GM18526 (cell line): ENCODE measurements around the gene CD9.

ENCODE experiments used
- POLR2A ChIP-seq: IDR thresholded peaks from 3 replicates; pipeline ENCODE4 v1.6.1; 2011; ENCODE audit not compliant: insufficient read length; ENCODE audit errors: extremely low read depth

CD9 gene

GRCh38 chr12:6193853-6194815 is 6.1 kb upstream of the CD9 start:
- TF ChIP-seq POLR2A: no peak

DNA sequence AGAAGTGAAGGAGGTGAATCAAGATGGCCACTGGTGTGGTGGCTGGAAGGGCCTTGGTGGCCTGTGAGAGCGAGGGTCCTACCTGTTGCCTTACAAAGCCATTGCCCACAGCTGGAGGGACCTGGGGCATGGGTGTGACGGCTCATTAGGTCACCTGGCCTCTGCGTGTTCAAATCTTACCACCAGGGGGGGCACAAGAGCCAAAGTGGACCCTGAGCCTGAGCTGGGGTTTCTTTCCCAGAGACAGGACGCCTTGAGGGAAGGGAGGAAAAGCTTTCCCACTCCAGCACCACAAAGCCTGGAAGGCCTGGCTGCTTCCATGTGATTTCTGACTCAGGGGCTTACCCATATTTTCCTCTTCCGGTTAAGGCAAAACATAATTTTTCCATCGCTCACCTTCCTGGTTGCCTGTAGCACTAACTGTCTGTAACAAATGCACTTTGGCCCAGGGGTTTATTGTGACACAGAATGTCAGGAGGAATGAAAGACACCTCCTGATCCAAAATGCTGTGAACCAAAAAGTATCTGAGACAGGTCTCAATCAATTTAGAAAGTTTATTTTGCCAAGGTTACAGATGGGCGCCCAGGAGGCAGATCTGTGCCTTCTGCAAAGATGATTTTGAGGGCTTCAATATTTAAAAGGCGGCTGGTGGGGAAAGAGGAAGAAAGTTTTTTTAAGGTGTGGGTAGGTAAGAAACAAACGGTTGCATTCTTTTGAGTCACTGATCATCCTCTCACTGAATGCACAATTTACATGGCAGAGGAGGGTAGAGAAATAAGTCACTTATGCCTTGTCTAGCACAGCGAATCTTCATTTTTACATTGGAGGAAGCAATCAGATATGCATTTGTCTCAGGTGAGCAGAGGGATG is 4.3 kb upstream of the CD9 start:
- TF ChIP-seq POLR2A: no peak

DNA sequence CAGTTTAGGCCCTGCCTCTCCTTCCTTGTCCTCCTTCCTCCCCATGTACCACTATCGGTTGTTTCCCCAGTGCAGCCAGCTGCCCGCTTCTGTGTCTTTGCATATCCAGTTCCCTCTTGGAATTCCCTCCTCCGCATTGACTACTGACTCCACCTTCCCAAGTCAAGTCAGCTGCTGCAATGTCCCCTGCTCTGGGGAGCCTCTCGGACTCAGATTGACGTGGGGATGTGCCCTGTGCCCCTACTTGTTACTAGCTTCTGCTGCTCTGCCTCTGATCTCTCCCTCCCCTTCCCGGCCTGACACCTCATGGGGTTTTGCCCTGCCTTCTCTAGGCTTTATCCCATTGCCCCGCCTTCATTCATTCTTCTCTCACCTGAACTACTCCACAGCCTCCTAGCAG is 2.1 kb upstream of the CD9 start:
- no peak for TF ChIP-seq POLR2A

- no peak for TF ChIP-seq POLR2A
These were observed 1.6 kb upstream of the CD9 start for GRCh38 chr12:6198556-6198955.

GRCh38 chr12:6198985-6199530 is 1.1 kb upstream of the CD9 start:
- TF ChIP-seq POLR2A: no peak

DNA sequence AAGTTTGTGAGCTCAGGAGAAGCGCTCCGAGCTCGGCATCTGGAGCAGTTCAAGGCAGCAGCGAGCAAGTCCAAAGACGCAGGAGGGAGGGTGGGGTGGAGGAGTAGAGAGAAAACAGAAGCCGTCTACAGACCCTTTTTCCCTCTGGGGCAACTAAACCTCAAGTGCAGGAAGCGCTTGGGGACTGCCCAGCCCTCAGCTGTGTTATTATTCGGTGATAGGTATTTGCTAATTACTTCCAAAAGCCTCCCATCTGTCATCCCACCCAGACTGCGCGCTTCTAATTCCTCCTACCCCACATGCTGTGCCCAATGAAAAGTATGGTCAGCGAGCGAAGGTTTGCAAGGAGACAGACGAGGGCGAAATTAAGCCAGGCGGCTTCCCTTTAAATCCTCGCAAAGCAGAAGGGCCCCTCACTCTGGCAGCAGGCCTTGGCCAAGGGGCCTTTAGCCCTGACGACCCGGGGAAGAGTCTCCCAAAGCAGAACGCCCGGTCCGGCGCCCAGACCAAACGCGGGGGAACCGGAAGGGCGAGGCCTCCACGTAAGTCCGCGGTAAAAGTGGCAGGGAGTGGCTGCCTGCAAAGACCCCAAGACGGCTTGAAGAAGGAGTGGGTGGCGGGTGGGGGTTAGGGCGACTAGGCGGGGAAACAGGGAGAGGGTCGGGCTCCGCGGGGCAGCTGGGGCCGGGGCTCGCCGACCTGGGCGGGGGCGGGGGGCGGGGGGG is 507 bp upstream of the CD9 start:
- TF ChIP-seq POLR2A: no peak

DNA sequence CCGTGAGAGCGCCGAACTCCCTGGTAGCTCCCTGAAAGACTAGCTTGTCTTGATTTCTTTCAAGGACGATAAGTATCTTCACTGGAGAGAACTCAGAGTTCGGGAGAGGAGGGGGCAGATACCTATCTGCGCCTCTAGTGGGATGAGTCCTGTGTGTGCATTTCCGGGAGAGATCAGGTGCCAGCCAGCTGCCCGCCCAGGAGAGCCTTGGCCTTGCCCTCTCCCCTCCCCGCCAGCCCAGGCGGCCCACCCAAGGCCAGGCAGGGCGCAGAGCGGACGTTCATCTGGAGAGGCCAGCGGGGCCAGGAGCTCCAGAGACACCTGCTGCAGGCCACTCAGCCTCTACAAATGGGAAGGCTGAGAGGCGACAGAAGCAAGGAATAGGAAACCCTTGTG is 1.0 kb downstream of the CD9 start:
- TF ChIP-seq POLR2A: no peak

DNA sequence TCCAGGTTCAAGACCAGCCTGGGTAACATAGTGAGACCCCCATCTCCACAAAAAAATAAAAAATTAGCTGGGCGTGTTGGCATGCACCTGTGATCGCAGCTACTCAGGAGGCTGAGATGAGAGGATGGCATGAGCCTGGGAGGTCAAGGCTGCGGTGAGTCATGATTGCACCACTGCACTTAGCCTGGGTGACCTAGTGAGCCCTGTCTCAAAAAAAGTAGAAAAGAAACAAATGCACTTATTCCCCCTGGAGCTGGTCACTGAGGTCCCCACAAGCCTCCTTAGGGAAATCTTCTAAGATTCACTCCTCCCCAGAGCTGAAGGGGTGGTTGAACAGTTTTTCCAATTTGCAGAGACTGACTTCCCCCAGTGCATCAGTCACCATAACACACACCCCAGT is 1.6 kb downstream of the CD9 start:
- no peak for TF ChIP-seq POLR2A

DNA sequence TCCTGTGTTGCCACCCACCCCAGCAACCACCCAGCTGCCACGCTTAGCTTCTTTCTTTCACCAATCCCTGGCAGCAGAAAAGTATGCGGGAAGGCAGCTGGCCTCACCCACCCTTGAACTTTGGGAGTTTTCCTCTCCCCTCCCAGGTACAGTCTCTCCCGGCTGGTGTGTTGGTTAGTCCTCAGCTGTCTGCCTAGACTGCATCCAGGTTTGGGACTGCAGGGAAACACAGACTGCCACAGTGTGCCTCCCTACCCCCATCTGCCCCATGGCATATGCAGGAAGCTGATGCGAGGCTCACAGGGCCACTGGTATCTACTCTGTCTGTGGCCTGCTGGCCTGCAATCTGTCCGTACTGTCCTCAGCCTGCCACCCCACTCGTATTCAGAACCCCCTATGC is 2.1 kb downstream of the CD9 start:
- TF ChIP-seq POLR2A: no peak

DNA sequence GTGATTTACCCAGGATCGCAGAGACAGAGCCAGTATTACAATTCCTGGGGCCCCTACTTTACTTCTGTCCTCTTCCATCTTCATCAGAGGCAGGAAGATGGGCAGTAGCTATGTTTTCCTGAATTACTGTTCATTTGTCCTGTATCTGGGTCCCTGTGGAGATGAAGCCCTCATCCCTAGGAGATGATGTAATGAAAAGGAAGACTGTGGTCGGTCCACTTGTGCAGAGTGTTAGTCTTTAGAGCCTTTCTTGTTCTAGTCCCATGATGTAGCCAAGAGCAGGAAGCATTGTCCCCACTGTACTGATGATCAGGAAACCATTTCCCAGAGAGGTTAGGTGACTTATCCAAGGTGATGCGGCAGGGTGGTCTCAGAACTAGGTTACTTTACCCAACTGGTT is 2.6 kb downstream of the CD9 start:
- no peak for TF ChIP-seq POLR2A

DNA sequence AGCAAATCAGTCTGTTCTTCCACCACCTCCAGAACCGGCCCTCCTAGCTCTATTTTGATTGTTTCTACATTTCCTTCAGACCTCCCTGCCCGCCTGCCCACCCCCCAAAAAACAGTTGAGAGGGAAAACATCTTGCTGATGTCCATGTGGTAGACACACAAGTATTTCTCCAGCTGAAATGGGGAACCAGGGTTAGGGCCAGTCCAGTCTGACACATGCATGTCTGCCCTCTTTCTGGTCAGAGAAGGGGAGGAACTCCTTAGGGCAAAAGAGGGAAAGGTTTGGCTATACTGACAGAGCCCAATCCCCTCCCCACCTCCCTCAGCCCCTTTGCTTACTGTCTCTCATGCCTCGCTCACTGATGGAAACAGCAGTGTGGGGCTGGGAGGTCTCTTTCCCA is 3.4 kb downstream of the CD9 start:
- TF ChIP-seq POLR2A: no peak

- TF ChIP-seq POLR2A: no peak
These were observed 4.4 kb downstream of the CD9 start for GRCh38 chr12:6204533-6205143.

DNA sequence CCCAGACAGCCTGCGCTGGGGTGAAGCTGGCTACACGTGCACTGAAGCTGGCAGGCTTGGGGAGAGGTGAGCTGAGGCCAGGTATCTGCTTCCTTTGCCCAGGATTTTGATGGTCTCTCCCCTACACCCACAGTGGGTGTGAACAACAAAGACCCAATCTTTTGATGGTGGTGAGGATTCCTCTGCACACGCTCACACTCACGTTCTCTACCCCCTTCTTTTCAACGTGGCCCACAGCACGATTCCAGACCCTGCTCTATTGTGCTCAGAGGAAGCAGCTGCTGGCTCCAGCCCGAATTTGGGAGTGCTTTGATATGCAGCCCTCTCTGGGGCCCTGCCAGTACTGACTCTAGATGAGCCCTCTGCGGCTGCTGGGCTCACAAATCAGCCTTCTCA is 4.9 kb downstream of the CD9 start:
- no peak for TF ChIP-seq POLR2A

DNA sequence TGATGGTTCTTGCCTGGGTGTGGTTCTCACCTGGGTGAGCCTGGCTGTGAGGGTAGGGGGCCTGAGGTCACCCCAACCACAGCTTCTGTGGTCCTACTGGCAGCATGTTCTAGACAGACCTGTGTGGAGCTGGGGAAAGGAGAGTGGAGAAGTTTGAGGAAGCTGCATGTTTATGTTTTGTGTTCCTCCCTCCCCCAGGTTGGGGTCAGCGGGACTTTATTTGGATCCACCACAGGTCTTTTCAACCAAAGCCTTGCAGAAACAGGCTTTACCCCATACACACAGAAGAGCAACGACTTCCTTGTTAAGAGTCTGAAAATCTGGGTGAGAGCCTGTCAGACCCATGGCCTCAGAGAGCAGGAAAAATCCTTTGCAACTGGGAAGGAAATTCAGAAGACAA is 5.6 kb downstream of the CD9 start:
- TF ChIP-seq POLR2A: no peak

DNA sequence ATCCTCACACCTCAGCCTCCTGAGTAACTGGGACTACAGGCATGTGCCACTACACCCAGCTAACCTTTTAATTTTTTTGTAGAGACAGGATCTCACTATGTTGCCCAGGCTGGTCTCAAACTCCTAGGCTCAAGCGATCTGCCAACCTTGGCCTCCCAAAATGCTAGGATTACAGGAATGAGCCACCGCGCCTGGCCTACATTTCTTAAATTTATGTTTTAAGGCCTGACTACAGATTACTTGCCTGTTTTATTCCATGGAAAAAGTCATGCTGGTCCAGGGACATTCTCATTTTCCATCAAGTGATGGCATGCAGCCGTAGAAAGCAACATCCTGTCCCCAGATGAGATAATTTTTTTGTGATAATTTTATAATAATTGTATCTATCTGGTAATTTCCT is 6.1 kb downstream of the CD9 start:
- no peak for TF ChIP-seq POLR2A

DNA sequence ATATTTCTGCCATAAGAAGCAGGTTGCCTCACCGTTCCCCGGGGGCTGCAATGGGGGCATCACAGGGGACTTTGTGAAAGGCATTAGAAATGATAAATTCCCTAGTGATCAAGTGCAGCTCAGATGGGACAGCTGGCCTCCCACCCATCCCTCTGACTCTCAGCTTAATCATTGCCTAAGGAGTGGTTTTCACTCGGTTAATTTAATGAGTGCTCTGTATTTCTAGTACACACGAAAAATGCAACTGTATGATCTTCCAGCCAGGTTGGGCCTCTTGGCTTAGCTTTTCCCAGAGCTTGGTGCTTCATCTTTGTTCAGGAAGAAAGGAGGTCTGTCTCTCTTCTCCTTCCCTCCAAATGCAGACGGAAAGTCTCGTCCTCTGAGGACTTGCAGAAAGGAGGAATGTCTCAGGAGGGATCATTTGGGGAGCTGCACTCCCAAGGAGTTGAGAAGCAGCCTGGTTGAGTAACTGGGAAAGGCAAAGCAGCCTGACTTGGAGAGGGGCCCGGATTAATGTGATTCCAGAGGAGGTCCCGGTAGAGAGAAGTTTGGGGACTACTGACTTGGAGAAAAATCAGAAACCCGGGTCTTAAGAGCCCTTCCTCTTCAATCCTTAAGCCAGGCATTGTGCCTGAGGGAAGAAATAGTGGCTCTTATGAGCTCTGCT is 7.2 kb downstream of the CD9 start:
- no peak for TF ChIP-seq POLR2A
